Hematopoietic multipotent progenitor cell treated with erythropoietin and hydrocortisone succinate and interleukin-3 and kit ligand, for 4 days (in vitro differentiated cells): ENCODE measurements around the gene ZNF106.

ENCODE experiments used
- DNase-seq: peaks from one replicate; pipeline ENCODE4 v3.0.0-alpha.2; 2015

ZNF106 gene

DNA sequence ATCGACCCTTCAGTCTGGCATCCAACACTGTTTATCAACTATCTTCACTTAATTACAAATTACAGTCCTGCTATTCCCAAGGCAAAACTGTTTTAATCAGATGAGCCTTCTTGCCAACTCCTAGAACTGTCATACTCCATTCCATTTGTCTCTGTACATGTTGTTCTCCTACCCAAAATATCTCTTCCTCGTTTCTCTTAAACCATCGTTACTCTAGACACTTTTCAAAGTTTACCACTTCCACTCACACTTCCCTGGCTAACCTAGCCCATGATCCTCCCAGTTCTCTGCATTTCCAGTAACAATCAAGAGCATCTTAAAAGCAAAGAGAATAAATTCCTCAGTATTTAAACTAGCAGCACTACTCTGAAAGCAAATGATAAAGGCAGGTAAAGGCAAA lies 19.9 kb downstream of the ZNF106 start:
- no peak for DNase-seq

DNA sequence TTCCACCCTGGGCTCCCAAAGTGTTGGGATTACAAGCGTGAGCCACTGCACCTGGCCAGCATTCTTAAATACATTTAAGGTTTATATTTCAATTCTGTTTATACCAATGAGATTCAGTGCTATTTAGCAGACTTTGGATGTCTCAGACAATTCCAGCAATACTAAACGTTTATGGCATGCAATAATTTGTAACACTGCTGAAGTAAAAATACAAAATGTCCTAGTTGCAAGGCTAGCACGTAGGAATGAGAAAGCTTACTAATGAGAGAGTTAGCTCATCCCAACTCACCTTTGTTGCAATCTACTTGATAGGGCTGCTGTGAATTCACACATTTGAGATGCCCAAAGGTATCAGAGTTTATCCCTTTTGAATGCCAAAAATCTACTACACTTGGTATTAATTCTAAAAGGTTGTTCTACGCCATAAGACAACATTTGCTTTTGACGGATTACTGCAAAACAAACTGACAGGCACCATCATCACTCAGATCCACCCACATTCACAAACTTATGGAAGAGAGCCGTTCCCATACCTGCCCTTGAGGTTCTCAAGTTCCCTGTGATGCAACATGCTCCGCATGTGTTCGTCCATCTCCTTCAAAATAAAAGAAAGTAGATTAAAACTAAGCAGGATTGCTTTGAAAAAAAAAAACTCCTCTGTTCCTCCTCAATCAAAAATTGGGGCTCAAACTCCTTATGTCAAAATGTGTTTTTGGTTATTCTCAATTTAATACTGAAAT lies 25.3 kb downstream of the ZNF106 start:
- DNase-seq: no peak

- DNase-seq: no peak
Observed at GRCh38 chr15:42461261-42461660, 29.7 kb downstream of the ZNF106 start.

DNA sequence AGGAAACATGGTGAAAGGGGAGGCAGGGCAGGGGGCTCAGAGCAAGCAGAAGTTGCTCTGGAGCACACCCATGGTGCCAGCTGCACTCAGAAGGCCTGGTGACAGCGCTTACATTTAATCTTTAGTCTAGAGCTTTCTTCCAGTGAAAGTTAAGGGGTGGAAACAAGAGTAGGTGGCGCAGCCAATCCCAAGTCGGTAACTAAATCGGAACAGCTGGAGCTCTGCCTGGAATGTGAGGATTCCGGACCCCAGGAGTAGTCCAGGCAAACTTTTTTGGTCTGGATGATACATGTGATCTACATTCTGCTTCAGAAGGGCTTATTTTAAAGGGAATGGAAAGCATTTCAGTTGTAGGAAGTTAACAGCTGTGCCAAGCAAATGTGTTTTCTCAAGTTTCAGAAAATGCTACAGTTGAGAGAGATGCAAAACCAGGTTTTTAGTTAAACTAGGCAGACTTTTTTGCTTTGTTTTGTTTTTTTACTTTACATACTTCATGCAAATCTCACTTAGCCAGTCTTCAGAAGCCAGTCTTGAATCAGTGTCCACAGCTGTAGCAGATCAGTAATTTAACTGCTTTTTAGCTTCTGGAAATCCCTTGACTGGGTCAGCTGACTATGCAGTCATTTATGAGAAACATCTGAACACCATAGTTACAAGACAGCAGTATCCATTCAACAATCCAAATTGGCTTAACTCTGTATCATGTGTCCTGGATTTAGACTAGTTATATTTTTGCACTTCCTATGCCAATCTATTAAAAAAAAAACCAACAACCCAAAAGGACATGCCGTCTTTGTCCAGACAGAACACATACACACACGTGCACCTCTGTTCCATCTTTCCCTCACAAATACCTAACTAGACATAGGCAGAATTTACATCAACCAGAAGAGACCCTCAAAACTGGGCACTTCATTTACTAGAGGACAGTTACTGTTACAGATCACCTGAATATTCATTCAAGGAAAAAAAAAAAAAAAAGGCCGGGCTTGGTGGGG lies 33.2 kb downstream of the ZNF106 start:
- no peak for DNase-seq

DNA sequence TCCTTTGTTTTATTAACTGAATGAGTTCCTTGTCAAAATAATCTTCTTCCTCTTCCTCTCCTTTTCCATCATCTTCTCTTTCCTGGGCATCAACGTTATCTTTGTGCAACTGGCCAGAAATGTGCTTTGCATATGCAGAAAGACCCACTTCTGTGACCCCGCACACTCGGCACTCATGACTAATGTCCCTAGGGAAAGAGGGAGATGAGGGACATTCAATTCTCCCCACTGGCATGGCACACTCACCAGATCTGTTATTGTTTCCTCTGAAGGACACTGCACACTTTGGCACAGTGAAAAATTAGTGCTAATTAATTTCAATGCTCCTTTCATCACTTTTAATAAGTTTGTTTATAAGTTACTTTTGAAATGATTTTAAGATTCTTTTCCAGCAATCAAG lies 34.0 kb downstream of the ZNF106 start:
- no peak for DNase-seq

GRCh38 chr15:42456531-42456930 lies 34.4 kb downstream of the ZNF106 start:
- no peak for DNase-seq

DNA sequence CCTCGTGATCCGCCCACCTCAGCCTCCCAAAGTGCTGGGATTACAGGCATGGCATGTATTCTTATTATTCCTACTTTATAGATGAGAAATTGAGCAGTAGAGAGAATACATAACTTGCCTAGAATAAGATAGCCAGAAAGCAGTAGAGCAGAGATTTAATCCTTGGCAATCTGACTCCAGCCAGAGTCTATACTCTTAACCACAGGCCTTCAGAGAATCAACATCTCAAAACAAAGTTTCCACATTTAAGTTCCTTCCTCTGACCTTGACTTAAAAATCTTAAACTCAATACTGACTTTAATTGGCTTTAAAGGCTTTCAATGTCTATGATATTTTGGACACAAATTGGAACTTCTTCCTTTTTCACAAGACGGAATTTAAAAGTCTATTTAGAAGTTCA lies 37.1 kb downstream of the ZNF106 start:
- peak; percentile 4 for DNase-seq

GRCh38 chr15:42450425-42450790 lies 40.5 kb downstream of the ZNF106 start:
- DNase-seq: no peak

GRCh38 chr15:42449770-42450424 lies 41.0 kb downstream of the ZNF106 start:
- DNase-seq: no peak

DNA sequence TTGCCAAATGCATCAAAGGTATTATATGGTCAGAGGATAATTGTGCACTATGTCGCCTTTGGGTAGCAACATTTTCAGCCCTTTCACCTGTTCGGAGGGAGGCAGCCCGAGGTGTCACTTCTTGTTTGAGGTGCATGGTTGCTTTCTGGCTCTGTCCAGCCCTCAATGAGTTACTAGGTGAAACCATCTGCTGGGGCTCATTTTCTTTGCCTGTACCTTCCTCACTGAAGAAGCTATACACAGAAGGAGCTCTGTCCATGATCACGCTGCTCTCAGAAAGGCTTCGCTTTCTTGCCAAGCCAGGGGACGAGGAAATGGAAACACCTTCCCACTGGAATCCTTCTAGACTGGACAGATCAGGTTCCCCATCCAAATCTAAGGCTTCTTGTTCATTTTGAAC lies 42.7 kb downstream of the ZNF106 start:
- no peak for DNase-seq

GRCh38 chr15:42447599-42447998 lies 43.3 kb downstream of the ZNF106 start:
- DNase-seq: no peak

DNA sequence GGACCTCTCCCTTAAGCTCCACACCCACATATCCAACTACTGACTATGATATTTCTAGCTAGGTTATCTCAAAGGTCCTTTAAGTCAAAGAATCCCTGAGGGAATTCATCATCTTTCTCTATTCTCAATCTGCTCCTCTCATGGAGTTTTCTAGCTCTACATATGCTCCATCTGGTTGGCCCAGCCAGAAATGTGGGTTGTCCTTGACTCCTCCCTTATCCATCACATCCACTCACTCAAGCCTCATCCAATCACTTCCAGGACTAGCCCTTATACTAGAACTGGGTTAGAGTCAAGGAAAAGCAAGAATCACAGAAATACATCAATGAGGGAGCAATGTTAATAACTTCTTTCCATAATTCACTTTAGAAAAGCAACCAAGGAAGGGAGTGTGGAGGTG lies 45.4 kb downstream of the ZNF106 start:
- DNase-seq: no peak

DNA sequence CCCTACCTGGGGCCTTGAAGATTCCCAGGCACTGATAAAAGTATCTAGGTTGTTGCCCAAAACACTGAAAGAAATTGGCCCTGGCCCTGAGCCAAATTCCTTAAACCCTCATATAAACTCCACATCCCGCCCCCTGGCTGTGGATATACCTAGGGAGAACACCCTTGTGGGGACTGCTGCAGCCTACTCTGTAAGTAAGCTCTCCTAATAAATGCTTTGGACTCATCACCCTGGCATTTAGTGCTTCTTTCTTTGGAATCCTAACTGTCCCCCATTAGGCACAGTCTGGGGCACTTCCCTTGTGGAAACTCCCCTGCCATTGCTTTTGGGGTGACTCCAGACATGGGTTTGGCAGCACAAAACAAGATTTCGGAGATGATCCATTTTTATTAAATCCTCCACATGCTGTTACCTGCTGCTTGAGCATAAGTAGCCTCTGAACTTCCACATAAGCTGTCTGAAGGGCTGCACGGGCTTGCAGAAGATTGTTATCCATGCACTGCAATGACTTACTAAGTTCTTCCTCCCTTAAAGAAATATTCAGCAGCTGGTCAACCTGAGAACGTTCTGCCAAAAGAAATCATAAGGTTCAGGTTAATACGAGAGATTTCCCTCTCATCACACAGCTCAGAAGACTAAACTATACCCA lies 46.4 kb downstream of the ZNF106 start:
- DNase-seq: peak; percentile 7

- no peak for DNase-seq
Observed at GRCh38 chr15:42427429-42428223, 63.3 kb downstream of the ZNF106 start.

DNA sequence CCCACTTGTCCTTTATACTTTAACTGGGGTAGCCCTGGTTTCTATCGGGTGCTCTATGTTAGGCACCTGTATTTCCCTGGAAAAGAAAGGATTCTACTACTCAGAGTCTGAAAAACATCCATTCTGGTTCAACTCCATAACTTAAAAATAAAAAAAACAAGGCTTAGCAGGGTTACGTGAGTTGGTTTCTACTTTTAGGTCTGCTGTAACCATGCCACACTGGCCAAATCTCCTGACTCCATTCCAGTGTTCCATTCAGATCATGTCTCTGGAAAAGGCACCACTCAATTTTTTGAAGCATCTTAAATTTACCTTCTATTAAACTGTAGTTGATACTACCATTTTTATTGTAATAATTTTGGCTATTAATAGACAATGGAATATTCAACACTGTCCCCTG lies 69.6 kb downstream of the ZNF106 start:
- DNase-seq: no peak

GRCh38 chr15:42419369-42419768 lies 71.6 kb downstream of the ZNF106 start:
- no peak for DNase-seq

GRCh38 chr15:42413920-42414319 lies 77.0 kb downstream of the ZNF106 start:
- DNase-seq: no peak

DNA sequence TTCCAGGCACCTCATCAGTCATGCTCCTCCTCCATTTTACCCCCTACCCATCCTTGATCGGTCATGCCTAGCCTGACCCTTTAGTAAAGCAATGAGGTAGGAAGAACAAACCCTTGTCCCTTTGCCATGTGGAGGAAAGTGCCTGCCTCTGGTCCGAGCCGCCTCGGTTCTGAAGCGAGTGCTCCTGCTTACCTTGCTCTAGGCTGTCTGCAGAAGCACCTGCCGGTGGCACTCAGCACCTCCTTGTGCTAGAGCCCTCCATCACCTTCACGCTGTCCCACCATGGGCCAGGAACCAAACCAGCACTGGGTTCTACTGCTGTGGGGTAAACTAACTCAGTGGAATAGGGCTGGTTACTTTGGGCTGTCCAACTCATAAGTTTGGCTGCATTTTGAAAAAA lies 79.1 kb downstream of the ZNF106 start:
- no peak for DNase-seq

- no peak for DNase-seq
Observed at GRCh38 chr15:42409011-42409410, 81.9 kb downstream of the ZNF106 start.

- DNase-seq: no peak
Observed at GRCh38 chr15:42408178-42408577, 82.8 kb downstream of the ZNF106 start.

DNA sequence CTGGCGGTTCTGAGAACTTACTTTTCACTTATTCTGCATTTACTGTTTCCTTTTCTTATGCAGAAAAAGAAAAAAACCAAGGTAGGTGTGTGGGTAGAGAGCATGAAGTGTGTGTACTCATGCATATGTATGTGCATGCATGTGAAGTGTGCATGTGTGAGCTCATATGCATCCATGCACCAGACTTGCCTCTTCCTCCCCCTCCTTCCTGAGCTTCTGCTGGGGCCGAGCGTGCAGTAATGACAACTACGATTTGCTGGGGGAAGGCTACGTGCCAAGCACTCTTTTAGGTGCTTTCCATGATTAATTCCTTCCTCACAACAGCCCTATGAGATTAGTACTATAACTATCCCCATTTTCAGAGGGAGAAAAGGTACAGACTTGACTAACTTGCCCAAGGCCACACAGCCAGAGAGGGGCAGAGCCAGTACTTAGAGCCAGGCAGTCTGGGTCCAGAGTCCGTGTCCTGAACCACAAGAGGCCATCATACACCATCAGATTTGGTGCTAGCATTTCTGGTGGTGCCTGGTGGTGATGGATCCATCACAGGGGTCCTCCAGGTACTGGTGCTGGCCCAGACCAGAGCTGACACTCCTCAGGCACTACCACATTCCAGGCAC lies 85.0 kb downstream of the ZNF106 start:
- no peak for DNase-seq
